ENCODE data around the gene TCEAL3. TPM values are rescaled to one million over a fixed set of nuclear protein-coding genes. Genes with fewer than 3 reads are reported as not detected.
"Not testable (repeated sequence)": the region's sequence is repeated elsewhere in the genome, so short reads cannot be mapped to it uniquely, and the experiment has no call there.

Gene TCEAL3
- total RNA-seq, 1 donor from 2014 or later: 2.5 TPM

DNA sequence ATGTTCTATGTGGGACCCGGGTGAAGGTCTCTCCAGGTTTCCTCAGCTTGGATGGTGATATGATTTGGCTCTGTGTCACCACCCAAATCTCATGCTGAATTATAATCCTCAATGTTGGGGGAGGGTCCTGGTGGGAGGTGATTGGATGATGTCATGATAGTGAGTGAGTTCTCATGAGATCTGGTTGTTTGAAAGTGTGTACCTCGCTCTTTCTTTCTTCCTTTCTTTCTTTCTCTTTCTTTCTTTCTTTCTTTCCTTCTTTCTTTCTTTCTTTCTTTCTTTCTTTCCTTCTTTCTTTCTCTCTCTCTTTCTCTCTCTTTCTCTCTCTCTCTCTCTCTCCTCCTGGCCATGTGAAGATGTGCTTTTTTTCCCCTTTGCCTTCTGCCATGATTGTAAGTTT lies 51.7 kb downstream of the TCEAL3 start:
- ATAC-seq; DNase-seq (ENCODE audit: low spot score): not testable (repeated sequence)

Other genes with a start within 250 kb of the TCEAL3 start
- 23.7 TPM for gene BEX3, start 231.4 kb upstream of the TCEAL3 start, total RNA-seq
- 0.25 TPM for gene RAB40A, start 88.5 kb upstream of the TCEAL3 start, total RNA-seq
- 29.3 TPM for gene TCEAL4, start 22.4 kb upstream of the TCEAL3 start, total RNA-seq
- gene TCEAL1, start 21.0 kb downstream of the TCEAL3 start, total RNA-seq: 6.9 TPM
- gene MORF4L2, start 78.7 kb downstream of the TCEAL3 start, total RNA-seq: 133 TPM
- not detected for gene TMEM31, start 102.9 kb downstream of the TCEAL3 start, total RNA-seq
- 0.81 TPM for gene PLP1, start 168.9 kb downstream of the TCEAL3 start, total RNA-seq
- gene RAB9B, start 224.3 kb downstream of the TCEAL3 start, total RNA-seq: not detected

All from left lobe of liver (tissue), 2 donors.